SK-N-SH treated with all-trans-retinoic acid at 6 μM for 48 hours (cell line): ENCODE measurements around the gene PLB1.

Experiments used
- ATAC-seq: fragments of 200-7000 bp; cut with Tn5 transposase; 3 replicates; pipeline ENCODE4 v1.9.1; 2020; ENCODE audit warnings: mild to moderate bottlenecking, moderate library complexity
- ARNTL ChIP-seq: fragments of 450-650 bp; formaldehyde crosslinking; IDR thresholded peaks from 2 replicates; pipeline ENCODE4 v1.5.0; 2020; ENCODE audit warnings: low read depth, mild to moderate bottlenecking, moderate library complexity, borderline replicate concordance
- BACH2 ChIP-seq: fragments of 250-450 bp; sonication (Bioruptor Pico); IDR thresholded peaks from 2 replicates; pipeline ENCODE4 v1.9.0; 2021; ENCODE audit warnings: mild to moderate bottlenecking, borderline replicate concordance
- CSDC2 ChIP-seq: fragments of 250-450 bp; sonication (Bioruptor Pico); IDR thresholded peaks from 2 replicates; pipeline ENCODE4 v1.5.0; 2020; ENCODE audit warnings: mild to moderate bottlenecking, moderate library complexity
- CSRNP3 ChIP-seq: fragments of 250-450 bp; sonication (Bioruptor Pico); IDR thresholded peaks from 2 replicates; pipeline ENCODE4 v1.5.1; 2021; ENCODE audit warnings: mild to moderate bottlenecking, moderate library complexity
- ESRRG ChIP-seq: fragments of 250-450 bp; sonication (Bioruptor Pico); IDR thresholded peaks from 2 replicates; pipeline ENCODE4 v1.6.1; 2021; ENCODE audit warnings: mild to moderate bottlenecking
- GLIS3 ChIP-seq: fragments of 250-450 bp; sonication (Bioruptor Pico); IDR thresholded peaks from 2 replicates; pipeline ENCODE4 v1.5.0; 2020; ENCODE audit warnings: mild to moderate bottlenecking, moderate library complexity
- ISL1 ChIP-seq: fragments of 250-450 bp; sonication (Bioruptor Pico); IDR thresholded peaks from 2 replicates; pipeline ENCODE4 v2.1.2; 2022; ENCODE audit warnings: mild to moderate bottlenecking, moderate library complexity
- OSR1 ChIP-seq: fragments of 250-450 bp; sonication (Bioruptor Pico); IDR thresholded peaks from 2 replicates; pipeline ENCODE4 v1.8.0; 2022; ENCODE audit warnings: moderate library complexity, mild to moderate bottlenecking, inconsistent platforms
- PATZ1 ChIP-seq: fragments of 250-450 bp; sonication (Bioruptor Pico); IDR thresholded peaks from 2 replicates; pipeline ENCODE4 v1.8.0; 2020; ENCODE audit warnings: mild to moderate bottlenecking, moderate library complexity, borderline replicate concordance
- POU6F1 ChIP-seq: fragments of 250-450 bp; sonication (Bioruptor Pico); IDR thresholded peaks from 2 replicates; pipeline ENCODE4 v1.8.0; 2021; ENCODE audit warnings: low read depth, mild to moderate bottlenecking, moderate library complexity, borderline replicate concordance
- PPARA ChIP-seq: fragments of 250-450 bp; sonication (Bioruptor Pico); IDR thresholded peaks from 2 replicates; pipeline ENCODE4 v1.5.0; 2020; ENCODE audit warnings: mild to moderate bottlenecking, borderline replicate concordance
- RARB ChIP-seq: fragments of 250-450 bp; sonication (Bioruptor Pico); IDR thresholded peaks from 2 replicates; pipeline ENCODE4 v1.8.0; 2021; ENCODE audit warnings: mild to moderate bottlenecking, moderate library complexity
- SNAI2 ChIP-seq: fragments of 250-450 bp; sonication (Bioruptor Pico); IDR thresholded peaks from 2 replicates; pipeline ENCODE4 v1.5.0; 2020; ENCODE audit warnings: mild to moderate bottlenecking, moderate library complexity
- TCF4 ChIP-seq: fragments of 250-450 bp; sonication (Bioruptor Pico); IDR thresholded peaks from 2 replicates; pipeline ENCODE4 v1.8.0; 2021; ENCODE audit warnings: mild to moderate bottlenecking, moderate library complexity, borderline replicate concordance
- TOX ChIP-seq: fragments of 250-450 bp; sonication (Bioruptor Pico); IDR thresholded peaks from 2 replicates; pipeline ENCODE4 v1.8.0; 2021; ENCODE audit warnings: mild to moderate bottlenecking, moderate library complexity, borderline replicate concordance
- ZC3H10 ChIP-seq: fragments of 250-450 bp; sonication (Bioruptor Pico); IDR thresholded peaks from 2 replicates; pipeline ENCODE4 v1.5.1; 2021; ENCODE audit warnings: mild to moderate bottlenecking, moderate library complexity
- ZFP3 ChIP-seq: fragments of 250-450 bp; sonication (Bioruptor Pico); IDR thresholded peaks from 2 replicates; pipeline ENCODE4 v1.5.0; 2020; ENCODE audit warnings: mild to moderate bottlenecking, moderate library complexity
- ZFP30 ChIP-seq: fragments of 450-650 bp; formaldehyde crosslinking; IDR thresholded peaks from 2 replicates; pipeline ENCODE4 v1.5.0; 2022; ENCODE audit warnings: mild to moderate bottlenecking, moderate library complexity
- ZNF565 ChIP-seq: fragments of 450-650 bp; formaldehyde crosslinking; conservative IDR thresholded peaks from 2 replicates; pipeline ENCODE4 v1.5.0; 2020; ENCODE audit warnings: low read depth, mild to moderate bottlenecking, moderate library complexity
- ZNF70 ChIP-seq: fragments of 450-650 bp; formaldehyde crosslinking; IDR thresholded peaks from 2 replicates; pipeline ENCODE4 v1.5.0; 2020; ENCODE audit warnings: mild to moderate bottlenecking, moderate library complexity
- ZNF8 ChIP-seq: fragments of 450-650 bp; formaldehyde crosslinking; IDR thresholded peaks from 2 replicates; pipeline ENCODE4 v1.5.0; 2020; ENCODE audit warnings: mild to moderate bottlenecking, moderate library complexity
- TF ChIP-seq, protein P1 (sequence below): fragments of 250-450 bp; sonication (Bioruptor Pico); IDR thresholded peaks from 2 replicates; pipeline ENCODE4 v1.5.1; 2020; ENCODE audit warnings: low read depth, mild to moderate bottlenecking, moderate library complexity
- TF ChIP-seq, protein P2 (sequence below): fragments of 250-450 bp; sonication (Bioruptor Pico); IDR thresholded peaks from 2 replicates; pipeline ENCODE4 v1.5.0; 2020; ENCODE audit warnings: mild to moderate bottlenecking, moderate library complexity

Gene PLB1

DNA sequence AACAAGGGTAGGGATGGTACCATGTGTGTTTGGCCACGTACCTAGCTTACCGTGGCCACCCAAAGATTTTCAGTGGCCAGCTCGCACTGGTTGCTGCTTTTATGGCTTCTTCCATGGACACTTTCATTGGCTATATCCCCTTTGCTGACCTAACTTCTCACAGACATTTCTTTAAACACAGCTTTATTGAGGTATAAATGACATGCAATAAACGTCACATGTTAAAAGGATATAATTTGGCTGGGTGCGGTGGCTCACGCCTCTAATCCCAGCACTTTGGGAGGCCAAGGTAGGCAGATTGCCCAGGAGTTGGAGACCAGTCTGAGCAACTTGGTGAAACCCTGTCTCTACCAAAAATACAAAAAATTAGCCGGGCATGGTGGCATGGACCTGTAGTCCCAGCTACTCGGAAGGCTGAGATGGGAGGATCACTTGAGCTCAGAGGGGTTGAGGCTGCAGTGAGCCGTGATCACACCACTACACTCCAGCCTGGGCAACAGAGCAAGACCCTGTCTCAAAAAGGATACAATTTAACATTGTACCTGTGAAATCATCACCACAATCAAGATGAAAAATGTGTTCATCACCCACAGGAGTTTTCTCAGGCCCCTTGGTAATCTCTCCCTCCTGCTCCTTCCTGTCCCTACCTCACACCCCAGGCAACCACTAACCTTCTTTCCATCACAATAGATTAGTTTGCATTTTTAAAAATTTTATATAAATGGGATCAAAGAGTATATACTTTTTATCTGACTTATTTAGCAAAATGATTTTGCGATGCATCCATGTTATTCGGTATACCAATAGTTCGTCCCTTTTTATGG lies 127.9 kb downstream of the PLB1 start:
- no peak for ATAC-seq
- TF ChIP-seq ISL1 (CRISPR knock-in tag), result no peak
- TF ChIP-seq, protein P1, sequence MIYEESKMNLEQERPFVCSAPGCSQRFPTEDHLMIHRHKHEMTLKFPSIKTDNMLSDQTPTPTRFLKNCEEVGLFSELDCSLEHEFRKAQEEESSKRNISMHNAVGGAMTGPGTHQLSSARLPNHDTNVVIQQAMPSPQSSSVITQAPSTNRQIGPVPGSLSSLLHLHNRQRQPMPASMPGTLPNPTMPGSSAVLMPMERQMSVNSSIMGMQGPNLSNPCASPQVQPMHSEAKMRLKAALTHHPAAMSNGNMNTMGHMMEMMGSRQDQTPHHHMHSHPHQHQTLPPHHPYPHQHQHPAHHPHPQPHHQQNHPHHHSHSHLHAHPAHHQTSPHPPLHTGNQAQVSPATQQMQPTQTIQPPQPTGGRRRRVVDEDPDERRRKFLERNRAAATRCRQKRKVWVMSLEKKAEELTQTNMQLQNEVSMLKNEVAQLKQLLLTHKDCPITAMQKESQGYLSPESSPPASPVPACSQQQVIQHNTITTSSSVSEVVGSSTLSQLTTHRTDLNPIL (CRISPR knock-in tag), result no peak
- no peak for TF ChIP-seq POU6F1 (CRISPR knock-in tag)
- no peak for TF ChIP-seq PPARA (CRISPR knock-in tag)
- no peak for TF ChIP-seq OSR1 (CRISPR knock-in tag)
- TF ChIP-seq ESRRG (CRISPR knock-in tag), result no peak
- no peak for TF ChIP-seq ZNF70 (CRISPR knock-in tag)
- no peak for TF ChIP-seq TCF4 (CRISPR knock-in tag)
- no peak for TF ChIP-seq ZNF565
- TF ChIP-seq GLIS3, result no peak
- no peak for TF ChIP-seq BACH2 (CRISPR knock-in tag)
- no peak for TF ChIP-seq CSRNP3
- TF ChIP-seq CSDC2 (CRISPR knock-in tag), result no peak
- no peak for TF ChIP-seq SNAI2 (CRISPR knock-in tag)
- TF ChIP-seq ZFP3, result no peak
- no peak for TF ChIP-seq ZFP30 (CRISPR knock-in tag)
- no peak for TF ChIP-seq RARB (CRISPR knock-in tag)
- no peak for TF ChIP-seq ZC3H10 (CRISPR knock-in tag)
- TF ChIP-seq TOX (CRISPR knock-in tag), result no peak
- TF ChIP-seq, protein P2, sequence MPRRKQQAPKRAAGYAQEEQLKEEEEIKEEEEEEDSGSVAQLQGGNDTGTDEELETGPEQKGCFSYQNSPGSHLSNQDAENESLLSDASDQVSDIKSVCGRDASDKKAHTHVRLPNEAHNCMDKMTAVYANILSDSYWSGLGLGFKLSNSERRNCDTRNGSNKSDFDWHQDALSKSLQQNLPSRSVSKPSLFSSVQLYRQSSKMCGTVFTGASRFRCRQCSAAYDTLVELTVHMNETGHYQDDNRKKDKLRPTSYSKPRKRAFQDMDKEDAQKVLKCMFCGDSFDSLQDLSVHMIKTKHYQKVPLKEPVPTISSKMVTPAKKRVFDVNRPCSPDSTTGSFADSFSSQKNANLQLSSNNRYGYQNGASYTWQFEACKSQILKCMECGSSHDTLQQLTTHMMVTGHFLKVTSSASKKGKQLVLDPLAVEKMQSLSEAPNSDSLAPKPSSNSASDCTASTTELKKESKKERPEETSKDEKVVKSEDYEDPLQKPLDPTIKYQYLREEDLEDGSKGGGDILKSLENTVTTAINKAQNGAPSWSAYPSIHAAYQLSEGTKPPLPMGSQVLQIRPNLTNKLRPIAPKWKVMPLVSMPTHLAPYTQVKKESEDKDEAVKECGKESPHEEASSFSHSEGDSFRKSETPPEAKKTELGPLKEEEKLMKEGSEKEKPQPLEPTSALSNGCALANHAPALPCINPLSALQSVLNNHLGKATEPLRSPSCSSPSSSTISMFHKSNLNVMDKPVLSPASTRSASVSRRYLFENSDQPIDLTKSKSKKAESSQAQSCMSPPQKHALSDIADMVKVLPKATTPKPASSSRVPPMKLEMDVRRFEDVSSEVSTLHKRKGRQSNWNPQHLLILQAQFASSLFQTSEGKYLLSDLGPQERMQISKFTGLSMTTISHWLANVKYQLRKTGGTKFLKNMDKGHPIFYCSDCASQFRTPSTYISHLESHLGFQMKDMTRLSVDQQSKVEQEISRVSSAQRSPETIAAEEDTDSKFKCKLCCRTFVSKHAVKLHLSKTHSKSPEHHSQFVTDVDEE (CRISPR knock-in tag), result no peak

DNA sequence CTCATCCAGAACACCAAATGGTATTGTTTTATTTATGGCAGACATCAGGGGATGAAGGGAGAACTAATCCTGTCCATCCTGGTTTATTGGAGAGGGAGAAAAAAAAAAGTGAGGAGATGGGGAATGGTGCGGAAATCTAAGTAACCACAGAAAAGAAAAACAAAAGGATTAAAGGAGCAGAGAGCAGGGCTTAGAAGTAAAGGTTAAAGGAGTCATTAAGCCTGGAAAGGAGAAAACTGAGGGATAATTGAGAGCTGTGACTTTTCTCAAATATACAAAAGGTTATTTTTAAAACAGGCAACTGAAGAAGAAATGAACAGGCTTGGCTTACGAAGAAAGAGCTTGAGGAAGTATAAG lies 128.6 kb downstream of the PLB1 start:
- no peak for ATAC-seq
- no peak for TF ChIP-seq GLIS3
- no peak for TF ChIP-seq PATZ1
- no peak for TF ChIP-seq ARNTL (CRISPR knock-in tag)
- TF ChIP-seq ESRRG (CRISPR knock-in tag), result no peak
- TF ChIP-seq SNAI2 (CRISPR knock-in tag), result no peak
- TF ChIP-seq ZNF8 (CRISPR knock-in tag), result no peak
- TF ChIP-seq, protein P2 (CRISPR knock-in tag), result no peak
- TF ChIP-seq RARB (CRISPR knock-in tag), result no peak
- TF ChIP-seq ZFP3, result no peak
- TF ChIP-seq POU6F1 (CRISPR knock-in tag), result no peak
- TF ChIP-seq ZFP30 (CRISPR knock-in tag), result no peak
- TF ChIP-seq TOX (CRISPR knock-in tag), result no peak
- no peak for TF ChIP-seq BACH2 (CRISPR knock-in tag)
- TF ChIP-seq ZC3H10 (CRISPR knock-in tag), result no peak
- no peak for TF ChIP-seq CSDC2 (CRISPR knock-in tag)
- TF ChIP-seq CSRNP3, result no peak
- TF ChIP-seq ZNF70 (CRISPR knock-in tag), result no peak
- TF ChIP-seq ZNF565, result no peak
